Hematopoietic multipotent progenitor cell treated with erythropoietin and hydrocortisone succinate and interleukin-3 and kit ligand, for 8 days (in vitro differentiated cells): ENCODE measurements around the gene KIF2C.
"Not testable (repeated sequence)": the region's sequence is repeated elsewhere in the genome, so short reads cannot be mapped to it uniquely, and the experiment has no call there.

ENCODE experiments used
- DNase-seq: peaks from one replicate; pipeline ENCODE4 v3.0.0-alpha.2; 2015

The KIF2C gene

DNA sequence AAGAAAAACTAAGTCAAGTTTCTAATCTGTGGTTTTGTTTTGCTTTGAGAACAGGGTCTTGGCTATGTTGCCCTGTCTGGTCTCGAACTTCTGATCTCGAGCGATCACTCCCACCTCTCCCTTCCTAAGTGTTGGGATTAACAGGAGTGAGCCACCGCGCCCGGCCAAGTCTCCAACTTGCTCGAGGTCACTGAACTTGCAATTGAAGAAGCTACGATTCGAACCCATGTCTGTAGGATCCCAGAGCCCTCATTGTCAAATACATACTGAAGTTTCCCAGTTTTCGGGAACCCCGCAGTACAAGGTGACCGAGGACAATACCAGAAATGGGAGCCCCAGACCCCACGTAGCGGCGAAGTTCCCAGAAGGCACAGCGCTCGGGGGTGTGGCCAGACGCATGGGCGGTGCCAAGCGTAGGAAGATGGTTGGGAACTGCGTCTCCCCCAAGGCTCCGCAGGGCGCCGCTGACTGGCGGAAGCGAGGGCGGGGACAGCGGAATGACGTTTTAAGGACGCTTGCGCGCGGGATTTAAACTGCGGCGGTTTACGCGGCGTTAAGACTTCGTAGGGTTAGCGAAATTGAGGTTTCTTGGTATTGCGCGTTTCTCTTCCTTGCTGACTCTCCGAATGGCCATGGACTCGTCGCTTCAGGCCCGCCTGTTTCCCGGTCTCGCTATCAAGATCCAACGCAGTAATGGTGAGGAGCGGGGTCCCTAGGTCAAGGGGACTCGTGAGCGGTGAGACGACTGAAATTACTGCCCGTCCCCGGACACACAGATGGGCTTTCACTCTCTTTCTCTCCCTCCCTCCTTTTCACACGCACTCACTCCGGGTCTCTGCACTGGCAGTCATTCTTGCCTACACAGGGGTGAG is at the start of gene KIF2C:
Gene KIF2C, plus strand, starts transcription at position 531 of the 872 bp plus-strand sequence. Its CDS starts 96 bp downstream, at position 627.
- DNase-seq, result peak; percentile 98

- no peak for DNase-seq
Measured at GRCh38 chr1:44693159-44693558, 46.5 kb upstream of the KIF2C start.

- DNase-seq, result no peak
Measured at GRCh38 chr1:44693900-44694299, 45.7 kb upstream of the KIF2C start.

DNA sequence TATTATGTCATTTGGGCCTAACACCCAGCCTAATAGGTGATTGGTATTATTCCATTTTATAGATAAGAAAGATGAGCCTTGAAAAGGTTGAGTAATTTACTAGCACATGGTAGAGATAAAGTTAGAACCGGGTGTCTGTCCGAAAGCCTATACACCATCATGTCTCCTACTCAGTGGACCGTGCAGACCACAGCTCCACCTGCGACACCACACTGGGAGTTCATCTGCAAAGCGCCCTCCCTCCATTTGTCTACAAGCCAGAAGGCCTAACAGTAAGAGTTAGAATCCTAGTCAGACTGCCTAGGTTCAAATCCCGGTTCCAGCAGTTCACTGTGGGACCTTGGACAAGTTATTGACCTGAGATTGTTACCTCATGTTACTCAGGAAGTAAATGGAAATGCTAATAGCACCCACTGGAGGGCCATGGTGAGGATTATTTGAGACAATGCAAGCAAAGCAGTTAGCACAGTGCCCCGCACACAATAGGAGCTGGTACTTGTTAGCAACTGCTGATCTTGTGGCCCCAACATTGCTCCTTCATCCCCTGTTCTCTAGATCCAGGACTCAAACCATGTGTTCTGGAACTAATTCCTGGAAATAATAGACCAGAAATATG is 44.7 kb upstream of the KIF2C start:
- DNase-seq, result no peak

GRCh38 chr1:44695671-44696070 is 44.0 kb upstream of the KIF2C start:
- no peak for DNase-seq

DNA sequence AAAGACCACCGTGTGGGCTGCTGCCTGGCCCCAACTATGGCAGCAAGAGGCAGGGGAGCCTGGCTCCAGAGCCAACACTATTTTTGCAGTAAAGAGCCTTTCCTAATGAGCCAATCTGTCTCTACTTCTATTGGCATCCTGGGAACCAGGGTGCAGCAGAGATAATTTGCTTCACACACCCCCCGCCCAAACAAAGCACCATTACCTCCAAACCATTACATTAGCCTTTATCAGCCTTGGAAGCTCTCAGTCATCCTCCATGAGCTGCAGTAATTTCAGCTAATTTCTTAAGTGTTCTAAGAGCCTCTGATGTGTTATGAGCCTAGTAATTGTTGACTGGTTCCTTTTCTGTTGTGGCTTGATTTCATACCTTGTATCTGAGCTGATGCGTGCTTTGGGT is 43.5 kb upstream of the KIF2C start:
- no peak for DNase-seq

DNA sequence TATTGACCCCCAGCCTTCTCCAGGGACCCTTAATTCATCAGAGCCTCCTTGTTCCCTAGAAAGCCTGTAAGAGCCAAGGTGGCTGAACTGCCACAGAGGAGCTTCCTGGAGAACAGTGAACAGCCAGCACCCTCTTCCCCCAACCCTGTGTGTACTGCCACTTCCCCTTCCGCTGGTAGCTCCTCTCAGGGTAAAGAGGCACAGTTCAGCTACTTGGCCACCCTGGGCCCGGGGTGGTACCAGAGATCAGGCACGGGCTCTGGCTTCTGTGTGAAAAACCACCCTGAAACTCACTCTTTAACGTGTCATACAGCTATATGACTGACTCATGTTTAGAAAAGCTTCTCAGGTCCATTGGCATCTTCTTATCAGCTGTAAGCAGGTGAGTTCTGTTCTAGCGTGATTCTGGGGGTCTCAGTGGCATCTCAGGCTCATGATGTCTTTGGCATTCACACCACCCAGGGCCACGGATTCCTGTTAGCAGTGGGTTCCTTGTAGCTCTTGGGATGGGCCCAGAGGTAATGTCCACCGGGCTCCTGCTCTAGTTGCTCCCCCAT is 42.8 kb upstream of the KIF2C start:
- peak; percentile 61 for DNase-seq

- DNase-seq, result no peak
Measured at GRCh38 chr1:44698138-44698537, 41.5 kb upstream of the KIF2C start.

- DNase-seq, result not testable (repeated sequence)
Measured at GRCh38 chr1:44699375-44699774, 40.3 kb upstream of the KIF2C start.

DNA sequence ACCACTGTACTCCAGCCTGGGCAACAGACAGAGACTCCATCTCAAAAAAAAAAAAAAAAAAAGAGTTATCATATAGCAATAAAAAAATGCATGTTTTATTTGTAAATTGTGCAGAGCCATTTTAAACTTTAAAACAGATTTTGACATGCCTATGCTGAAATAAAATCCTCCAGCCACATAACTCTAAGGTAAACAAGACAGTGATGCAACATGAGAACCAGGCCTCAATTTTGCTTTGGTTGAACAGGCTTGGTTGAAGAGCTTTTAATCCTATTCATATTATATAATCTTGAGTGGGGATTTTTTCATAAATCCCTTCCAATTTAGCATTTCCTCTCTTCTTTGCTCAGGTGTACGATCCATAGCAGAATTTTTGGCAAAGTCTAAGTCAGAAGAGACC is 39.1 kb upstream of the KIF2C start:
- DNase-seq, result no peak

DNA sequence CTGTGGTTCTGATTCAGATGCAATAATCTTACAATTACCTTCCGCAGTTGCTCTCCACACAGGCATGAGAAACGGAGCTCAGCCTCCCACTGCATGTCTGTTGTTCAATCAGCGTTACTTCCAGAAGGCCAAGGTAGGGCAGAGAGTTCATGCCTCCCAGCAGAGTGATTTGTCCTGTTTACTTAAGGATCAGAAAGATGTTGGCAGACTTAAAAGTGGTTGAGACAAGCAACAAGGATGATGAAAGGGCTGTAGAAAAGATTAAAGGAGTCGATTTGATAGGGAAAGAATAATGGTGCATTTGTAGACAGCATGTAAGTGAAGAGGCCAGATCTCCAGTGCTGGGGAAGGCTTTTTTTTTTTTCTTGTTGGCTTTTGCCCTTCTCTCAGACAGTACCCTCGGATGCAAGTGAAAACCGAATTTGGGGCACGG is 38.5 kb upstream of the KIF2C start:
- DNase-seq, result no peak

DNA sequence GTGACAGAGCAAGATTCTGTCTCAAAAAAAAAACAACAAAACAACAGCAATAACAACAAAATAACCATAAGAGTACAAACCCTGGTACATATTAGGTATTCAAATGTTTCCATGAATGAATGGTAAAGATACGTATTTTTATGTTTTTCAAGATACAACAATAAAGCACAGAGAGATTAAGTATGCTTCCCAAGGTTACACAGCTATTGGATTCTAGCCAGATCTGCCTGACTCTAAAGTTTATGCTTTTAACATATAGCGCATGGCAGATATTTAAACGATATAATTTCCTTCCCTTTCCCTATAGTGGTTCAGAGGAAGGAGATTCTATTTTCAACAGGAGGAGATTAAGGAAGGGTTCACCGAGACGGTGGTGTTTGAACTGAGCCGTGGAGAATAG is 34.2 kb upstream of the KIF2C start:
- no peak for DNase-seq

GRCh38 chr1:44705938-44706337 is 33.7 kb upstream of the KIF2C start:
- DNase-seq, result no peak

DNA sequence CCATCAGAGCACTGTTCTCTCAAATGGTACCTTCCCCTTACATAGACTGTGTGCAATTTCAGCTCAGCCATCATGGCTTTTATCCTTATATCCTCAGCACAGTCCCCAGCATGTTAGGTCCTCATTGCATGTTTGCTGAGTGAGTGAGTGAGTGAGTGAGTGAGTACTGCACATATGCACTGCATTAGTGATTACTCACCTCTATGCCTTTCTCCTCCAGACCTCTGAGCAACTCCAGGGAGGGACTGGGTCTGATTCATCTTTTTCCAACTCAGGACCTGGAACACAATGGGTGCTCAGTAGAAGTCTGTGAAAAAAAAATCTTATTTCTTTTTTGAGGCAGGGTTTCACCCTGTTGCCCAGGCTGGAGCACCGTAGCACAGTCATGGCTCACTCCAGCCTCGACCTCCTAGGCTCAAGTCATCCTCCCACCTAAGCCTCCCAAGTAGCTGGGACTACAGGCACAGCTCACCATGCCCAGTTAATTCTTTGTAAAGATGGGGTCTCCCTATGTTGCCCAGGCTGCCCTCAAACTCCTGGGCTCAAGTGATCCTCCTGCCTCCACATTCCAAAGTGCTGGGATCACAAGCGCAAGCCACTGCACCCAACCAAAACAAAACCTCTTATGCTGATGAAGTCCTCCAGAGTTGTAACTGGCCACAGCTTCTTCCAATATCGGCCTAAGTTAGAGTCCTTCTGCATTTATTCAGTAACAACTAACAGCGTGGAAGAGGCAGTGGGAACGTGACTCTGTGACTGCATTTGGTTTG is 32.3 kb upstream of the KIF2C start:
- no peak for DNase-seq

- peak; percentile 74 for DNase-seq
Measured at GRCh38 chr1:44707959-44708831, 31.4 kb upstream of the KIF2C start.

DNA sequence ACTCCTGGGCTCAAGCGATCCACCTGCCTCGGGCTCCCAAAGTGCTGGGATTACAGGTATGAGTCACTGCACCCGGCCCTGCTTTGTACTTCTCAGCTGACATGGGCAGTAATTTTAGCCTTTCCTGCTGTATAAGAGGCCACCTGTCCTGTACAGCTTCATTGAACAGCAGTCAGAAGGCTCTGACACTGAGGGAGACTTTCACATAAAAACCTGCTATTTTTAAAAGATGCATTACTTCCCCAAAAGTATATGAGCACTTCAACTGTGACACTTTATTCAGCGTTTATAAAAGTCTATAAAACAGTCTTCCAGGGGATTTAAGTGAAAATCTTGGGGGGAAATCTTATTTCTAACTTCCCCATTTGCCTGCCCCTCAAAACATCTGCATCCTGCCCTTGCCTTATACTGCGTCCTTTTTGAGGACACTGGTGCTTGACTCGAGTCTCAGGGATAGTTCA is 26.3 kb upstream of the KIF2C start:
- no peak for DNase-seq

- no peak for DNase-seq
Measured at GRCh38 chr1:44714532-44714931, 25.1 kb upstream of the KIF2C start.

- DNase-seq, result peak; percentile 83
Measured at GRCh38 chr1:44714944-44715571, 24.6 kb upstream of the KIF2C start.

GRCh38 chr1:44717156-44717555 is 22.5 kb upstream of the KIF2C start:
- no peak for DNase-seq

DNA sequence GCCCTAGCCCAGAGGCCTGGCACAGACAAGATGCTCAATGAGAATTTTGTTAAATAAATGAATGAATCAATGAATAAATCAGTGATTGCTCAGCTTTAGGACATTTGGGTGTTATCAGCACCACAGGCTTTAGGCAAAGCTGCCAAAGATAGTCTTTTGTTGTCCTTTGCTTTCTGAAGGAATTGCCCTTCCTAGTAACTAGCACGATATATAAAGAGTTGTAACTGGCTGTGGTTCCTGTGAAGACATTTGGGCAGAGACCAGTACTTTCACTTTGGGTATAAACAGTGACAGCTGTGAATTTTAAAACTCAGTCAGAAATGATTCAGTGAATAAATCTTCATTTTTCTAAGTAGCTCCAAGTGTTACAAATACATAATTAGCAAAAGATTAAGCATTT is 22.0 kb upstream of the KIF2C start:
- no peak for DNase-seq

DNA sequence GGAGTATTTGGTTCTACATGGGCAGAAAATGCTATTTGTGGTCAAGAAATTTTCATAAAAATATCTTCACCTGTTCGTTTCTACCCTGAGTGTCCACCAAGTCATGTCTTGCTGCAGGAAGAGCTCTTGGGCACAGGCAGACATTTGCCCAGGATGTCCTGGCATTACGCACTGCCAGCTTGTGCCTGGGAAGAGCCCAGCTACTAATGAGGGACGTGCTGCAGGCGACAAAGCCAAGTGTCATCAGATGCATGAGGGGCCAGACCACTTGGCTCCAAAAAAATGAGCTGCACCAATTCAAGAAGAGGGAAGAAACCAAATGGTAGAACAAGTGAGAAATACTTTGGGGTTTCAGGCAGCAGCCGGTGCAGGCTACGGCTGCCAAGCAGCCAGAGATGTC is 21.5 kb upstream of the KIF2C start:
- no peak for DNase-seq

DNA sequence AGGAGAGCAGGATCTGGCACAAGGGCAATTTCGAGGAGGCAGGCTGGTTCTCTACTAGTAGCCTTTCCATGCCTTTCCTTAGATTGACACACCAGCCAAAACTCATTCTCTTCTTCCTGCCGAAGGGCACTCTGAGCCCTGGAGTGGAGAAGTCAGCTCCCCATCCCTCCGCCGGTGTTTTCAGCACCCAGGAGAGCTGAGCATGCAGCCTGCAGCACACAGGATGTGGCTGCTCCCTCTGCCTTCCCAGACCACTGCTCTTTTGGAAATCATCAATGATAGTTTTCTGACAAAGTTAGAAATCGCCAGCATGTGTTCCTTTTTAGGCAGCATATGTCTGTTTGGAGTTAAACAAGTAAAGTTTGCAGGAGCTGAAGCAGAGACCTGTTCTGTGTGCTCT is 20.3 kb upstream of the KIF2C start:
- no peak for DNase-seq
